ENCODE measurements around the gene TMCC1.

- TF ChIP-seq CTCF (IDR thresholded peaks at IDR 0.05): no peak
- no peak for TF ChIP-seq POLR2A (IDR thresholded peaks at IDR 0.05)
Observed at GRCh38 chr3:129768728-129769127, 124.8 kb downstream of the TMCC1 start.

Measured in thyroid gland (tissue), 4 donors.